Bladder microvascular endothelial cell (primary cell): ENCODE measurements around the gene ACCSL. TPM values are rescaled to one million over a fixed set of nuclear protein-coding genes. Genes with fewer than 3 reads are reported as not detected.

Source experiments
- total RNA-seq: library from RNA; depleted of rRNA; stranded (reverse); fragments of >200 nt; gene quantifications from 2 replicates; pipeline ENCODE4 v1.2.3, GENCODE V29; 2014

ACCSL gene
- total RNA-seq = not detected in 2 replicates

DNA sequence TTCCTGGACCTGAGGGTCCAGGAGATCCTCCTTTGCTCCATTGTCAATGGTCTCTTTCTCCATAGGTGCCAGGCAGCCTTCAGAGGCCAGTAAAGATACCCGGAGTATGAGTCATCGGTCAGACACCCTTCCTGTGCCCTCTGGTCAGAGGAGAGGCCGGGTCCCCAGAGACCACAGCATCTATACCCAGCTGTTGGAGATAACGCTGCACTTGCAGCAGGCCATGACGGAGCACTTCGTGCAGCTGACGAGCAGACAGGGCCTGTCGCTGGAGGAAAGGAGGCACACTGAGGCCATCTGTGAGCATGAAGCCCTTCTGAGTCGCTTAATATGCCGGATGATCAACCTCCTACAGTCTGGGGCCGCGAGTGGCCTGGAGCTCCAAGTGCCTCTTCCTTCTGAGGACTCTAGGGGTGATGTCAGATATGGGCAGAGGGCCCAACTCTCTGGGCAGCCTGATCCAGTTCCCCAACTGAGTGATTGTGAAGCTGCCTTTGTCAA lies at the start of gene ACCSL:
TSS of gene ACCSL (plus strand) at position 51 of the 501 bp plus-strand sequence. CDS start at position 107, 56 bp downstream.

DNA sequence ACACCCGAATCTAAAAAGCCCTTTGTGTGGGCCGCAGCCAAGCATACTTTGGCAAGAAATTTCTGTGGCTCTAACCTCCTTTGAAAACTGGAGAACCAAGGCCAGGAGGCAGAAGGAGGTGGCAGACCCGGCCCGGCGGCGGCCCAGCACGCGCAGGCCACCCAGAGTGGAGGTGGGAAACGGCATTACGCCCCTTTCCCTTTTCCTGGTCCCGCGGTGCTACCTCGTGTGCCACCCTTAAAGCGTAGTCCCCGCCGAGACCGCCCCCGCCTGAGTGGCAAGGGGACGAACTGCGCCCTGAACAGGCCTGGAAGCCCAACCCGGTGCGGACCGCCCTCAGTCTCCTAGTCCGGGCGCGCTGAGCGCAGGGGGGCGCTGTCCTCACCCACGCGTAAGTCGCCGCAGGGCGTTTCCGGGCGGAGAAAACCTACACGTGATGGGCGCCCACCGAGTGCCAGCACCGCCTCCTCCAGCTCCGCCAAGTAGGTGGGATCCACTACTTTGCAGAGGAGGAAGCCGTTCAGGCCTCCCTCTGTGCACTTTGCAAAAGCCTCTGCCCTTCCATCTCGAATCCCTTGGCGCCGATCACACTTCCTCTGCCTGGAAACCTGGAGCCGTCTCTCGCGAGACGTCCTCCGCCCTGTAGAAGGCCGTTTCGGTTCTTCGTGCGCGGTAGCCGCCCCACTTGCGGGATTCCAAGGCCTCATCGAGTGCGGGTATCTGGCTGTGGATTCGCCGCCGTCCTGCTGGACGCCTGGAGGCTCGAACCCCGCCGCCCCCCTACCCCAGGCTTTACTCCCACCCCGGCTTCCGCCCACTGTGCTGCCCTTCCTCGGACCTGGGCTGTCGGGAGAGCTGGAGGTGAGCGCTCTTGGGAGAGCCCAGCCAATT lies 18.3 kb downstream of the ACCSL start, which contains the start of gene ACCS:
TSS of gene ACCS (plus strand) at position 430 of the 891 bp plus-strand sequence. CDS start 1,358 bp downstream, outside the sequence.

DNA sequence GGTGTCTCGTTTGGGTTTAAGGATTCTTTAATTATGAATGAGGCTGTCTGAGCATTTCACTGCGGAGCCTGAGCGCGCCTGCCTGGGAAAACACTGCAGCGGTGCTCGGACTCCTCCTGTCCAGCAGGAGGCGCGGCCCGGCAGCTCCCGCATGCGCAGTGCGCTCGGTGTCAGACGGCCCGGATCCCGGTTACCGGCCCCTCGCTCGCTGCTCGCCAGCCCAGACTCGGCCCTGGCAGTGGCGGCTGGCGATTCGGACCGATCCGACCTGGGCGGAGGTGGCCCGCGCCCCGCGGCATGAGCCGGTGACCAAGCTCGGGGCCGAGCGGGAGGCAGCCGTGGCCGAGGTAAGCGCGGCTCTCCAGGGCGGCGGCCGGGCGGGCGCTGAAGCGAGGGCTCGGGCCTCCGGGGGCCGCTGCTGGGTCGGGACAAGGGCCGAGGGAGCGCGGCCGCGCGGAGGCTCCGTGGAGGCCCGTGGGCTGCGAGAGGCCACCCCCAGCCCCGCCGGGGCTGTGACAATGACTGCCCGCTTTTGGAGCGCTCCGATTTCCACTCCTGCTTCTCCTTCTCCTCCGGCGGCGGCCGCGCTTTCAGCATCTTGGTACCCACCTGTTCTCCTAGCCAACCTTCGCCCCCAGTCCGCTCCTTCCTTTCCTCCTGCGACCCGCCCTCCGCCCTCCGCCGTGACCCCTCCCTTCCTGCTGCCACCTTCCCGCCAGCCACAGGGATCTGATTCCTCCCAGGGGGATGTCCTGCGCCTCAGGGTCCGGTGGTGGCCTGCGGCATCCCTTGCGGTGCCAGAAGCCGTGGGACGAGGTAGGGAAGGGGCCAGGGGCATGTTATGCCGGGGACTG lies 48.0 kb downstream of the ACCSL start, which contains the start of gene EXT2:
TSS of gene EXT2 (plus strand) at position 173 of the 854 bp plus-strand sequence. CDS start 12,035 bp downstream, outside the sequence.

Other genes with a start within 250 kb of the ACCSL start
- 26.9 and 27.8 TPM in 2 replicates for gene ALKBH3, start 167.2 kb upstream of the ACCSL start, total RNA-seq
- 1.3 and 4.0 TPM in 2 replicates for gene C11orf96, start 105.3 kb upstream of the ACCSL start, total RNA-seq
- gene ACCS, start 18.3 kb downstream of the ACCSL start, total RNA-seq = 5.5 and 8.3 TPM in 2 replicates
- 87.7 and 173 TPM in 2 replicates for gene EXT2, start 47.7 kb downstream of the ACCSL start, total RNA-seq